Measurements from ENCODE around the gene FABP1.

The FABP1 gene

GRCh38 chr2:88127888-88128653 lies at the start of gene FABP1:
TSS of gene FABP1 (minus strand) at chr2:88128062. CDS start at chr2:88128017, 45 bp downstream.
- in situ Hi-C loops (cut with HindIII; ENCODE audit: low sequenced_read_pairs) = no loop called here

GRCh38 chr2:88177556-88177955 lies 49.7 kb upstream of the FABP1 start:
- in situ Hi-C loops (cut with HindIII; ENCODE audit: low sequenced_read_pairs) = no loop called here

GRCh38 chr2:88176352-88176984 lies 48.6 kb upstream of the FABP1 start:
- in situ Hi-C loops (cut with HindIII; ENCODE audit: low sequenced_read_pairs) = no loop called here

- in situ Hi-C loops (cut with HindIII; ENCODE audit: low sequenced_read_pairs) = no loop called here
Observed at GRCh38 chr2:88172882-88173281, 45.0 kb upstream of the FABP1 start.

- in situ Hi-C loops (cut with HindIII; ENCODE audit: low sequenced_read_pairs) = no loop called here
Observed at GRCh38 chr2:88171966-88172365, 44.1 kb upstream of the FABP1 start.

GRCh38 chr2:88170472-88170892 lies 42.6 kb upstream of the FABP1 start:
- in situ Hi-C loops (cut with HindIII; ENCODE audit: low sequenced_read_pairs) = no loop called here

- in situ Hi-C loops (cut with HindIII; ENCODE audit: low sequenced_read_pairs) = no loop called here
Observed at GRCh38 chr2:88168386-88168785, 40.5 kb upstream of the FABP1 start.

GRCh38 chr2:88167740-88168139 lies 39.9 kb upstream of the FABP1 start:
- in situ Hi-C loops (cut with HindIII; ENCODE audit: low sequenced_read_pairs) = no loop called here

- in situ Hi-C loops (cut with HindIII; ENCODE audit: low sequenced_read_pairs) = no loop called here
Observed at GRCh38 chr2:88165332-88166003, 37.6 kb upstream of the FABP1 start.

- in situ Hi-C loops (cut with HindIII; ENCODE audit: low sequenced_read_pairs) = no loop called here
Observed at GRCh38 chr2:88161446-88162244, 33.8 kb upstream of the FABP1 start.

- in situ Hi-C loops (cut with HindIII; ENCODE audit: low sequenced_read_pairs) = no loop called here
Observed at GRCh38 chr2:88160517-88160916, 32.7 kb upstream of the FABP1 start.

GRCh38 chr2:88159955-88160415 lies 32.1 kb upstream of the FABP1 start:
- in situ Hi-C loops (cut with HindIII; ENCODE audit: low sequenced_read_pairs) = no loop called here

- in situ Hi-C loops (cut with HindIII; ENCODE audit: low sequenced_read_pairs) = no loop called here
Observed at GRCh38 chr2:88159481-88159880, 31.6 kb upstream of the FABP1 start.

GRCh38 chr2:88148929-88149438 lies 21.1 kb upstream of the FABP1 start:
- in situ Hi-C loops (cut with HindIII; ENCODE audit: low sequenced_read_pairs) = no loop called here

GRCh38 chr2:88147145-88147544 lies 19.3 kb upstream of the FABP1 start:
- in situ Hi-C loops (cut with HindIII; ENCODE audit: low sequenced_read_pairs) = no loop called here

- in situ Hi-C loops (cut with HindIII; ENCODE audit: low sequenced_read_pairs) = no loop called here
Observed at GRCh38 chr2:88146590-88146989, 18.7 kb upstream of the FABP1 start.

- in situ Hi-C loops (cut with HindIII; ENCODE audit: low sequenced_read_pairs) = no loop called here
Observed at GRCh38 chr2:88144914-88145497, 17.1 kb upstream of the FABP1 start.

- in situ Hi-C loops (cut with HindIII; ENCODE audit: low sequenced_read_pairs) = no loop called here
Observed at GRCh38 chr2:88144271-88144670, 16.4 kb upstream of the FABP1 start.

GRCh38 chr2:88141952-88142351 lies 14.1 kb upstream of the FABP1 start:
- in situ Hi-C loops (cut with HindIII; ENCODE audit: low sequenced_read_pairs) = no loop called here

- in situ Hi-C loops (cut with HindIII; ENCODE audit: low sequenced_read_pairs) = no loop called here
Observed at GRCh38 chr2:88139804-88140203, 11.9 kb upstream of the FABP1 start.
